H9 (cell line): ENCODE data around the gene CLPTM1L. TPM values are rescaled to one million over a fixed set of nuclear protein-coding genes. Genes with fewer than 3 reads are reported as not detected.

ENCODE experiments used
- DNase-seq: peaks from one replicate; pipeline ENCODE4 v3.0.0-alpha.2; 2017
- H2AFZ ChIP-seq: one replicate; pipeline ENCODE4 v1.6.1; 2013; ENCODE audit warnings: mild to moderate bottlenecking, low read length, control low read depth, moderate library complexity
- H2AK5ac ChIP-seq: 2 replicates; pipeline ENCODE4 v1.6.1; 2013; ENCODE audit warnings: low read length, control low read depth, mixed read lengths; ENCODE audit not compliant: insufficient read length
- H2BK120ac ChIP-seq: one replicate; pipeline ENCODE4 v1.6.1; 2013; ENCODE audit warnings: low read depth, mild to moderate bottlenecking, low read length, control low read depth, inconsistent platforms; ENCODE audit not compliant: poor library complexity, severe bottlenecking
- H2BK12ac ChIP-seq: 2 replicates; pipeline ENCODE4 v1.6.1; 2013; ENCODE audit warnings: low read length, control low read depth, mixed read lengths, low read depth; ENCODE audit not compliant: insufficient read length
- H2BK15ac ChIP-seq: 2 replicates; pipeline ENCODE4 v1.6.1; 2013; ENCODE audit warnings: low read depth, low read length, control low read depth
- H2BK20ac ChIP-seq: one replicate; pipeline ENCODE4 v1.6.1; 2013; ENCODE audit warnings: low read depth, mild to moderate bottlenecking, low read length, control low read depth, inconsistent platforms; ENCODE audit not compliant: poor library complexity, severe bottlenecking
- H2BK5ac ChIP-seq: 2 replicates; pipeline ENCODE4 v1.6.1; 2013; ENCODE audit warnings: low read length, control low read depth, mixed read lengths; ENCODE audit not compliant: insufficient read length
- H3K14ac ChIP-seq: 2 replicates; pipeline ENCODE4 v1.6.1; 2013; ENCODE audit warnings: low read length, control low read depth; ENCODE audit not compliant: insufficient read depth
- H3K18ac ChIP-seq: 2 replicates; pipeline ENCODE4 v1.6.1; 2013; ENCODE audit warnings: low read depth, mild to moderate bottlenecking, mixed read lengths, low read length, control low read depth; ENCODE audit not compliant: insufficient read length
- H3K23ac ChIP-seq: 2 replicates; pipeline ENCODE4 v1.6.1; 2013; ENCODE audit warnings: low read length, control low read depth, mixed read lengths, low read depth; ENCODE audit not compliant: insufficient read length
- H3K23me2 ChIP-seq: 2 replicates; pipeline ENCODE4 v1.6.1; 2013; ENCODE audit warnings: low read depth, mild to moderate bottlenecking, mixed read lengths, low read length, control low read depth; ENCODE audit not compliant: insufficient read length, poor library complexity, severe bottlenecking
- H3K27ac ChIP-seq: 2 replicates; pipeline ENCODE4 v1.5.1; 2013; ENCODE audit warnings: low read length, control low read depth, mixed read lengths, low read depth; ENCODE audit not compliant: insufficient read length
- H3K27me3 ChIP-seq: 2 replicates; pipeline ENCODE4 v1.6.1; 2013; ENCODE audit warnings: low read length, control low read depth, inconsistent platforms; ENCODE audit not compliant: insufficient read depth
- H3K4ac ChIP-seq: 2 replicates; pipeline ENCODE4 v1.6.1; 2013; ENCODE audit warnings: low read depth, mild to moderate bottlenecking, control low read depth, inconsistent platforms, low read length, moderate library complexity
- H3K4me1 ChIP-seq: 2 replicates; pipeline ENCODE4 v1.6.1; 2013; ENCODE audit warnings: low read length, control low read depth, inconsistent platforms; ENCODE audit not compliant: insufficient read depth
- H3K4me2 ChIP-seq: 2 replicates; pipeline ENCODE4 v1.6.1; 2013; ENCODE audit warnings: low read length, control low read depth, mixed read lengths; ENCODE audit not compliant: insufficient read length, insufficient read depth
- H3K56ac ChIP-seq: 2 replicates; pipeline ENCODE4 v1.6.1; 2013; ENCODE audit warnings: low read depth, mild to moderate bottlenecking, mixed read lengths, low read length, control low read depth; ENCODE audit not compliant: insufficient read length
- H3K79me1 ChIP-seq: 2 replicates; pipeline ENCODE4 v1.6.1; 2013; ENCODE audit warnings: low read depth, mild to moderate bottlenecking, moderate library complexity, low read length, control low read depth, inconsistent platforms; ENCODE audit not compliant: insufficient read depth, poor library complexity, severe bottlenecking
- H3K79me2 ChIP-seq: 2 replicates; pipeline ENCODE4 v1.6.1; 2013; ENCODE audit warnings: low read length, control low read depth, inconsistent platforms; ENCODE audit not compliant: insufficient read depth
- H3K9ac ChIP-seq: 2 replicates; pipeline ENCODE4 v1.6.1; 2013; ENCODE audit warnings: low read length, control low read depth, mixed read lengths; ENCODE audit not compliant: insufficient read length; ENCODE audit errors: extremely low read depth
- H3K9me3 ChIP-seq: one replicate; pipeline ENCODE4 v1.6.1; 2013; ENCODE audit warnings: low read depth, low read length, inconsistent platforms; ENCODE audit not compliant: control insufficient read depth
- H3T11ph ChIP-seq: one replicate; pipeline ENCODE4 v1.6.1; 2013; ENCODE audit warnings: mild to moderate bottlenecking, low read length, control low read depth, inconsistent platforms
- H4K20me1 ChIP-seq: one replicate; pipeline ENCODE4 v1.6.1; 2013; ENCODE audit not compliant: control insufficient read depth, insufficient read length, insufficient read depth
- H4K5ac ChIP-seq: 2 replicates; pipeline ENCODE4 v1.6.1; 2013; ENCODE audit warnings: low read depth, mild to moderate bottlenecking, mixed read lengths, low read length, control low read depth; ENCODE audit not compliant: insufficient read length
- H4K8ac ChIP-seq: replicated peaks from 2 replicates; pipeline ENCODE4 v1.6.1; 2013; ENCODE audit warnings: low read length, control low read depth, mixed read lengths, low read depth; ENCODE audit not compliant: insufficient read length
- H4K91ac ChIP-seq: 2 replicates; pipeline ENCODE4 v1.6.1; 2013; ENCODE audit warnings: low read depth, mild to moderate bottlenecking, moderate library complexity, mixed read lengths, low read length, control low read depth; ENCODE audit not compliant: insufficient read length
- H3K27ac Mint-ChIP-seq, 3 experiments: 2 replicates in 2 of 3; 3 replicates in 1 of 3; pipeline ENCODE4 v1.8.0; 2020 to 2021; ENCODE audit warnings: mixed read lengths in 3 of 3, mild to moderate bottlenecking in 1 of 3, moderate library complexity in 1 of 3
- H3K27me3 Mint-ChIP-seq: 2 replicates; pipeline ENCODE4 v1.8.0; 2021; ENCODE audit warnings: low read depth, mild to moderate bottlenecking, moderate library complexity, mixed read lengths
- H3K36me3 Mint-ChIP-seq, 3 experiments: 2 replicates in 2 of 3; 3 replicates in 1 of 3; pipeline ENCODE4 v1.8.0; 2020 to 2021; ENCODE audit warnings: low read depth in 3 of 3, mixed read lengths in 3 of 3; ENCODE audit not compliant: insufficient read depth in 1 of 3
- H3K4me1 Mint-ChIP-seq, 2 experiments: 2 replicates each; pipeline ENCODE4 v1.8.0; 2020; ENCODE audit warnings: mixed read lengths in 2 of 2
- H3K4me3 Mint-ChIP-seq, 2 experiments: 2 replicates in 1 of 2; 3 replicates in 1 of 2; pipeline ENCODE4 v1.8.0; 2020 to 2021; ENCODE audit warnings: mild to moderate bottlenecking in 2 of 2, mixed read lengths in 2 of 2, moderate library complexity in 1 of 2
- H3K9me3 Mint-ChIP-seq, 2 experiments: 2 replicates in 1 of 2; 3 replicates in 1 of 2; pipeline ENCODE4 v1.8.0; 2020; ENCODE audit warnings: mild to moderate bottlenecking in 2 of 2, mixed read lengths in 2 of 2, moderate library complexity in 1 of 2
- CTCF ChIP-seq: fragments of 200-600 bp; sonication (generic); conservative IDR thresholded peaks from 3 replicates; pipeline ENCODE4 v1.8.0; 2021; ENCODE audit warnings: antibody characterized with exemption, mild to moderate bottlenecking
- WGBS: extraction: QIAGEN DNeasy Blood & Tissue Kit; methylation state at CpG from one replicate; pipeline ENCODE4 v1.1.7; 2013; ENCODE audit warnings: missing lambda C conversion rate, low lambda C conversion rate, mixed read lengths; ENCODE audit not compliant: insufficient read length; ENCODE audit errors: extremely low coverage; 5-methylcytosine and 5-hydroxymethylcytosine counted together
- total RNA-seq: library from RNA; stranded (reverse); gene quantifications from 2 replicates; pipeline ENCODE4 v1.2.1, GENCODE V29; 2021

Gene CLPTM1L
- total RNA-seq, 1 experiment from 2014 or later: 108 TPM

- H3T11ph ChIP-seq: no peak overlapping the region
- WGBS: no CpG with 5 or more reads among the region's 4 CpGs
Observed at GRCh38 chr5:1368756-1369155, 23.9 kb upstream of the CLPTM1L start.

More at GRCh38 chr5:1368756-1369155, 23.9 kb upstream of the CLPTM1L start:
- no peaks in the 10 kb centered on the region for H3K4me1 ChIP-seq
- no peak overlapping the region for H3K9ac ChIP-seq
- H3K23me2 ChIP-seq: no peaks in the 10 kb centered on the region
- no peak overlapping the region for H4K5ac ChIP-seq
- H3K56ac ChIP-seq: no peak overlapping the region
- Mint-ChIP-seq H3K4me3 (no peak overlapping the region), H3K36me3 (no peaks in the 10 kb centered on the region), H3K4me1 (peaks cover 7 to 10% of the 10 kb centered on the region in 2 experiments), H3K27me3 (peaks cover 37% of the 10 kb centered on the region), H3K27ac (no peak overlapping the region), H3K9me3 (no peaks in the 10 kb centered on the region; a peak in 1 of 5 replicates)
- H3K79me1 ChIP-seq: no peaks in the 10 kb centered on the region
- DNase-seq: no peak
- H2AK5ac ChIP-seq: no peak overlapping the region
- no peak overlapping the region for H3K14ac ChIP-seq
- no peak overlapping the region for H3K4me2 ChIP-seq
- H3K27me3 ChIP-seq: no peaks in the 10 kb centered on the region
- no peak overlapping the region for H2AFZ ChIP-seq
- no peak overlapping the region for H2BK12ac ChIP-seq
- no peak overlapping the region for H2BK5ac ChIP-seq
- H3K4ac ChIP-seq: no peak overlapping the region
- no peaks in the 10 kb centered on the region for H4K20me1 ChIP-seq
- TF ChIP-seq CTCF: no peak
- no peak overlapping the region for H3K18ac ChIP-seq
- H2BK15ac ChIP-seq: no peak overlapping the region
- no peak overlapping the region for H3K27ac ChIP-seq
- no peak overlapping the region for H3K23ac ChIP-seq
- H2BK120ac ChIP-seq: no peak overlapping the region
- no peak overlapping the region for H4K8ac ChIP-seq
- no peak overlapping the region for H2BK20ac ChIP-seq
- H3K9me3 ChIP-seq: no peaks in the 10 kb centered on the region
- no peak overlapping the region for H4K91ac ChIP-seq
- H3K79me2 ChIP-seq: no peaks in the 10 kb centered on the region
